H9 (cell line): ENCODE measurements around the gene SERPIND1. TPM values are rescaled to one million over a fixed set of nuclear protein-coding genes. Genes with fewer than 3 reads are reported as not detected.

Experiments
- DNase-seq: peaks from one replicate; pipeline ENCODE4 v3.0.0-alpha.2; 2017
- H2AFZ ChIP-seq: one replicate; pipeline ENCODE4 v1.6.1; 2013; ENCODE audit warnings: mild to moderate bottlenecking, low read length, control low read depth, moderate library complexity
- H2AK5ac ChIP-seq: 2 replicates; pipeline ENCODE4 v1.6.1; 2013; ENCODE audit warnings: low read length, control low read depth, mixed read lengths; ENCODE audit not compliant: insufficient read length
- H2BK120ac ChIP-seq: one replicate; pipeline ENCODE4 v1.6.1; 2013; ENCODE audit warnings: low read depth, mild to moderate bottlenecking, low read length, control low read depth, inconsistent platforms; ENCODE audit not compliant: poor library complexity, severe bottlenecking
- H2BK12ac ChIP-seq: 2 replicates; pipeline ENCODE4 v1.6.1; 2013; ENCODE audit warnings: low read length, control low read depth, mixed read lengths, low read depth; ENCODE audit not compliant: insufficient read length
- H2BK15ac ChIP-seq: 2 replicates; pipeline ENCODE4 v1.6.1; 2013; ENCODE audit warnings: low read depth, low read length, control low read depth
- H2BK20ac ChIP-seq: one replicate; pipeline ENCODE4 v1.6.1; 2013; ENCODE audit warnings: low read depth, mild to moderate bottlenecking, low read length, control low read depth, inconsistent platforms; ENCODE audit not compliant: poor library complexity, severe bottlenecking
- H2BK5ac ChIP-seq: 2 replicates; pipeline ENCODE4 v1.6.1; 2013; ENCODE audit warnings: low read length, control low read depth, mixed read lengths; ENCODE audit not compliant: insufficient read length
- H3K14ac ChIP-seq: 2 replicates; pipeline ENCODE4 v1.6.1; 2013; ENCODE audit warnings: low read length, control low read depth; ENCODE audit not compliant: insufficient read depth
- H3K18ac ChIP-seq: 2 replicates; pipeline ENCODE4 v1.6.1; 2013; ENCODE audit warnings: low read depth, mild to moderate bottlenecking, mixed read lengths, low read length, control low read depth; ENCODE audit not compliant: insufficient read length
- H3K23ac ChIP-seq: 2 replicates; pipeline ENCODE4 v1.6.1; 2013; ENCODE audit warnings: low read length, control low read depth, mixed read lengths, low read depth; ENCODE audit not compliant: insufficient read length
- H3K23me2 ChIP-seq: 2 replicates; pipeline ENCODE4 v1.6.1; 2013; ENCODE audit warnings: low read depth, mild to moderate bottlenecking, mixed read lengths, low read length, control low read depth; ENCODE audit not compliant: insufficient read length, poor library complexity, severe bottlenecking
- H3K27ac ChIP-seq: 2 replicates; pipeline ENCODE4 v1.5.1; 2013; ENCODE audit warnings: low read length, control low read depth, mixed read lengths, low read depth; ENCODE audit not compliant: insufficient read length
- H3K27me3 ChIP-seq: 2 replicates; pipeline ENCODE4 v1.6.1; 2013; ENCODE audit warnings: low read length, control low read depth, inconsistent platforms; ENCODE audit not compliant: insufficient read depth
- H3K4ac ChIP-seq: 2 replicates; pipeline ENCODE4 v1.6.1; 2013; ENCODE audit warnings: low read depth, mild to moderate bottlenecking, control low read depth, inconsistent platforms, low read length, moderate library complexity
- H3K4me1 ChIP-seq: 2 replicates; pipeline ENCODE4 v1.6.1; 2013; ENCODE audit warnings: low read length, control low read depth, inconsistent platforms; ENCODE audit not compliant: insufficient read depth
- H3K4me2 ChIP-seq: 2 replicates; pipeline ENCODE4 v1.6.1; 2013; ENCODE audit warnings: low read length, control low read depth, mixed read lengths; ENCODE audit not compliant: insufficient read length, insufficient read depth
- H3K56ac ChIP-seq: 2 replicates; pipeline ENCODE4 v1.6.1; 2013; ENCODE audit warnings: low read depth, mild to moderate bottlenecking, mixed read lengths, low read length, control low read depth; ENCODE audit not compliant: insufficient read length
- H3K79me1 ChIP-seq: 2 replicates; pipeline ENCODE4 v1.6.1; 2013; ENCODE audit warnings: low read depth, mild to moderate bottlenecking, moderate library complexity, low read length, control low read depth, inconsistent platforms; ENCODE audit not compliant: insufficient read depth, poor library complexity, severe bottlenecking
- H3K79me2 ChIP-seq: 2 replicates; pipeline ENCODE4 v1.6.1; 2013; ENCODE audit warnings: low read length, control low read depth, inconsistent platforms; ENCODE audit not compliant: insufficient read depth
- H3K9ac ChIP-seq: 2 replicates; pipeline ENCODE4 v1.6.1; 2013; ENCODE audit warnings: low read length, control low read depth, mixed read lengths; ENCODE audit not compliant: insufficient read length; ENCODE audit errors: extremely low read depth
- H3K9me3 ChIP-seq: one replicate; pipeline ENCODE4 v1.6.1; 2013; ENCODE audit warnings: low read depth, low read length, inconsistent platforms; ENCODE audit not compliant: control insufficient read depth
- H3T11ph ChIP-seq: one replicate; pipeline ENCODE4 v1.6.1; 2013; ENCODE audit warnings: mild to moderate bottlenecking, low read length, control low read depth, inconsistent platforms
- H4K20me1 ChIP-seq: one replicate; pipeline ENCODE4 v1.6.1; 2013; ENCODE audit not compliant: control insufficient read depth, insufficient read length, insufficient read depth
- H4K5ac ChIP-seq: 2 replicates; pipeline ENCODE4 v1.6.1; 2013; ENCODE audit warnings: low read depth, mild to moderate bottlenecking, mixed read lengths, low read length, control low read depth; ENCODE audit not compliant: insufficient read length
- H4K8ac ChIP-seq: replicated peaks from 2 replicates; pipeline ENCODE4 v1.6.1; 2013; ENCODE audit warnings: low read length, control low read depth, mixed read lengths, low read depth; ENCODE audit not compliant: insufficient read length
- H4K91ac ChIP-seq: 2 replicates; pipeline ENCODE4 v1.6.1; 2013; ENCODE audit warnings: low read depth, mild to moderate bottlenecking, moderate library complexity, mixed read lengths, low read length, control low read depth; ENCODE audit not compliant: insufficient read length
- H3K27ac Mint-ChIP-seq, 3 experiments: 2 replicates in 2 of 3; 3 replicates in 1 of 3; pipeline ENCODE4 v1.8.0; 2020 to 2021; ENCODE audit warnings: mixed read lengths in 3 of 3, mild to moderate bottlenecking in 1 of 3, moderate library complexity in 1 of 3
- H3K27me3 Mint-ChIP-seq: 2 replicates; pipeline ENCODE4 v1.8.0; 2021; ENCODE audit warnings: low read depth, mild to moderate bottlenecking, moderate library complexity, mixed read lengths
- H3K36me3 Mint-ChIP-seq, 3 experiments: 2 replicates in 2 of 3; 3 replicates in 1 of 3; pipeline ENCODE4 v1.8.0; 2020 to 2021; ENCODE audit warnings: low read depth in 3 of 3, mixed read lengths in 3 of 3; ENCODE audit not compliant: insufficient read depth in 1 of 3
- H3K4me1 Mint-ChIP-seq, 2 experiments: 2 replicates each; pipeline ENCODE4 v1.8.0; 2020; ENCODE audit warnings: mixed read lengths in 2 of 2
- H3K4me3 Mint-ChIP-seq, 2 experiments: 2 replicates in 1 of 2; 3 replicates in 1 of 2; pipeline ENCODE4 v1.8.0; 2020 to 2021; ENCODE audit warnings: mild to moderate bottlenecking in 2 of 2, mixed read lengths in 2 of 2, moderate library complexity in 1 of 2
- H3K9me3 Mint-ChIP-seq, 2 experiments: 2 replicates in 1 of 2; 3 replicates in 1 of 2; pipeline ENCODE4 v1.8.0; 2020; ENCODE audit warnings: mild to moderate bottlenecking in 2 of 2, mixed read lengths in 2 of 2, moderate library complexity in 1 of 2
- CTCF ChIP-seq: fragments of 200-600 bp; sonication (generic); conservative IDR thresholded peaks from 3 replicates; pipeline ENCODE4 v1.8.0; 2021; ENCODE audit warnings: antibody characterized with exemption, mild to moderate bottlenecking
- WGBS: extraction: QIAGEN DNeasy Blood & Tissue Kit; methylation state at CpG from one replicate; pipeline ENCODE4 v1.1.7; 2013; ENCODE audit warnings: missing lambda C conversion rate, low lambda C conversion rate, mixed read lengths; ENCODE audit not compliant: insufficient read length; ENCODE audit errors: extremely low coverage; 5-methylcytosine and 5-hydroxymethylcytosine counted together
- total RNA-seq: library from RNA; stranded (reverse); gene quantifications from 2 replicates; pipeline ENCODE4 v1.2.1, GENCODE V29; 2021

Gene SERPIND1
- total RNA-seq, 1 experiment from 2014 or later: not detected

GRCh38 chr22:20765938-20766337 is 8.0 kb upstream of the SERPIND1 start:
- H3K4ac ChIP-seq: no peak overlapping the region
- no peak overlapping the region for H4K5ac ChIP-seq
- no peaks in the 10 kb centered on the region for H3K4me1 Mint-ChIP-seq

More at GRCh38 chr22:20765938-20766337, 8.0 kb upstream of the SERPIND1 start:
- no peak overlapping the region for H3K23ac ChIP-seq
- no peak for TF ChIP-seq CTCF
- H2BK20ac ChIP-seq: no peak overlapping the region
- H3T11ph ChIP-seq: no peak overlapping the region
- no peaks in the 10 kb centered on the region for H3K9me3 Mint-ChIP-seq
- no peak overlapping the region for H3K27ac ChIP-seq
- peaks cover 6 to 28% (median 10%) of the 10 kb centered on the region in 3 experiments; a peak in 6 of 7 replicates for H3K36me3 Mint-ChIP-seq
- H3K9ac ChIP-seq: no peak overlapping the region
- H3K4me3 Mint-ChIP-seq: no peak overlapping the region
- no peaks in the 10 kb centered on the region for H3K27me3 ChIP-seq
- no peak overlapping the region for H2AFZ ChIP-seq
- no peak overlapping the region for H2BK15ac ChIP-seq
- peak overlapping the region in 1 of 3 experiments; percentile 53; a peak in 2 of 7 replicates for H3K27ac Mint-ChIP-seq
- H3K27me3 Mint-ChIP-seq: no peaks in the 10 kb centered on the region
- H2BK5ac ChIP-seq: no peak overlapping the region
- no CpG with 5 or more reads among the region's 2 CpGs for WGBS
- H4K20me1 ChIP-seq: no peaks in the 10 kb centered on the region
- H3K79me2 ChIP-seq: no peaks in the 10 kb centered on the region
- H2BK12ac ChIP-seq: no peak overlapping the region
- no peak for DNase-seq
- no peaks in the 10 kb centered on the region for H3K4me1 ChIP-seq
- no peak overlapping the region for H3K4me2 ChIP-seq
- no peak overlapping the region for H3K56ac ChIP-seq
- H4K8ac ChIP-seq: no peak overlapping the region
- no peak overlapping the region for H3K14ac ChIP-seq
- no peaks in the 10 kb centered on the region for H3K79me1 ChIP-seq
- H3K9me3 ChIP-seq: no peaks in the 10 kb centered on the region
- H4K91ac ChIP-seq: no peak overlapping the region
- H3K23me2 ChIP-seq: no peaks in the 10 kb centered on the region
- no peak overlapping the region for H2AK5ac ChIP-seq
- H3K18ac ChIP-seq: no peak overlapping the region
- H2BK120ac ChIP-seq: no peak overlapping the region
